NAMALWA (cell line): ENCODE data around the gene ERI3.

Experiments
- DNase-seq: peaks from one replicate; pipeline ENCODE4 v3.0.0-alpha.2; 2015; ENCODE audit warnings: low spot score

ERI3 gene

GRCh38 chr1:44348061-44348485, 7.0 kb downstream of the ERI3 start:
- no peak for DNase-seq

- no peak for DNase-seq
These were observed 7.8 kb downstream of the ERI3 start for GRCh38 chr1:44347280-44347679.

- DNase-seq = no peak
These were observed 8.2 kb downstream of the ERI3 start for GRCh38 chr1:44346878-44347277.

- DNase-seq = no peak
These were observed 8.9 kb downstream of the ERI3 start for GRCh38 chr1:44346184-44346583.

GRCh38 chr1:44345187-44345775, 9.8 kb downstream of the ERI3 start:
- no peak for DNase-seq

- DNase-seq = no peak
These were observed 15.3 kb downstream of the ERI3 start for GRCh38 chr1:44339731-44340130.

- DNase-seq = no peak
These were observed 16.9 kb downstream of the ERI3 start for GRCh38 chr1:44338136-44338535.

- no peak for DNase-seq
These were observed 18.4 kb downstream of the ERI3 start for GRCh38 chr1:44336668-44337067.

- DNase-seq = no peak
These were observed 20.1 kb downstream of the ERI3 start for GRCh38 chr1:44334968-44335367.

- DNase-seq = no peak
These were observed 21.7 kb downstream of the ERI3 start for GRCh38 chr1:44333376-44333775.

- no peak for DNase-seq
These were observed 22.6 kb downstream of the ERI3 start for GRCh38 chr1:44332505-44332904.

- no peak for DNase-seq
These were observed 24.1 kb downstream of the ERI3 start for GRCh38 chr1:44330935-44331334.

- no peak for DNase-seq
These were observed 26.2 kb downstream of the ERI3 start for GRCh38 chr1:44328671-44329416.

- DNase-seq = no peak
These were observed 27.2 kb downstream of the ERI3 start for GRCh38 chr1:44327679-44328491.

GRCh38 chr1:44326821-44327465, 28.1 kb downstream of the ERI3 start:
- no peak for DNase-seq

- no peak for DNase-seq
These were observed 28.9 kb downstream of the ERI3 start for GRCh38 chr1:44326024-44326701.

GRCh38 chr1:44323947-44324346, 31.1 kb downstream of the ERI3 start:
- DNase-seq = no peak

GRCh38 chr1:44322367-44322766, 32.7 kb downstream of the ERI3 start:
- no peak for DNase-seq

- DNase-seq = no peak
These were observed 33.6 kb downstream of the ERI3 start for GRCh38 chr1:44321466-44321865.

- peak; percentile 63 for DNase-seq
These were observed 36.7 kb downstream of the ERI3 start for GRCh38 chr1:44318097-44319088.
